Mammary epithelial cell (primary cell): ENCODE data around the gene SPEM3.

Experiments used
- CTCF ChIP-seq, 2 donors: IDR thresholded peaks in 1 of 2; conservative IDR thresholded peaks in 1 of 2; 2 replicates each; pipeline ENCODE4 v1.5.1; 2011 to 2012; ENCODE audit warnings: inconsistent platforms in 2 of 2, low read length in 2 of 2, mild to moderate bottlenecking in 2 of 2, control low read depth in 1 of 2, low read depth in 1 of 2; ENCODE audit not compliant: insufficient read depth in 1 of 2; ENCODE audit errors: extremely low read depth in 1 of 2
- EZH2 ChIP-seq: IDR thresholded peaks from 2 replicates; pipeline ENCODE4 v1.6.1; 2012; ENCODE audit warnings: low read length, inconsistent platforms, borderline replicate concordance

GRCh38 chr17:7427549-7427948, 1.1 kb upstream of the SPEM3 start:
- TF ChIP-seq CTCF (conservative IDR thresholded peaks at IDR 0.05 in 1 of 2, IDR thresholded peaks at IDR 0.05 in 1 of 2; ENCODE audit: extremely low read depth in 1 of 2, insufficient read depth in 1 of 2, low read depth in 1 of 2, low read length in 2 of 2): no peak
- TF ChIP-seq EZH2: no peak
